Stimulated activated naive CD4-positive, alpha-beta T cell (primary cell): ENCODE measurements around the gene DIP2B.

ENCODE experiments used
- DNase-seq, 6 experiments: peaks; one replicate each; lab custom pipeline; 2025; lab: John Stamatoyannopoulos, UW

Gene DIP2B

GRCh38 chr12:50727466-50727865 is 222.7 kb downstream of the DIP2B start:
- no peak for DNase-seq

GRCh38 chr12:50728417-50728816 is 223.6 kb downstream of the DIP2B start:
- DNase-seq, result no peak

- DNase-seq, result no peak
These were observed 224.1 kb downstream of the DIP2B start for GRCh38 chr12:50728841-50729240.

- no peak for DNase-seq
These were observed 227.8 kb downstream of the DIP2B start for GRCh38 chr12:50732591-50732990.

- no peak for DNase-seq
These were observed 228.9 kb downstream of the DIP2B start for GRCh38 chr12:50733706-50734105.

GRCh38 chr12:50734409-50735263 is 229.9 kb downstream of the DIP2B start:
- peak in 1 of 6 experiments; percentile 7 for DNase-seq

GRCh38 chr12:50739611-50740010 is 234.8 kb downstream of the DIP2B start:
- no peak for DNase-seq

GRCh38 chr12:50740307-50740706 is 235.5 kb downstream of the DIP2B start:
- DNase-seq, result no peak

- no peak for DNase-seq
These were observed 238.0 kb downstream of the DIP2B start for GRCh38 chr12:50742776-50743175.

- DNase-seq, result no peak
These were observed 241.1 kb downstream of the DIP2B start for GRCh38 chr12:50745861-50746260.

GRCh38 chr12:50746431-50746830 is 241.6 kb downstream of the DIP2B start:
- no peak for DNase-seq

- no peak for DNase-seq
These were observed 243.0 kb downstream of the DIP2B start for GRCh38 chr12:50747817-50748216.

- DNase-seq, result no peak
These were observed 244.7 kb downstream of the DIP2B start for GRCh38 chr12:50749459-50749882.

GRCh38 chr12:50750366-50750765 is 245.6 kb downstream of the DIP2B start:
- DNase-seq, result no peak

- no peak for DNase-seq
These were observed 247.3 kb downstream of the DIP2B start for GRCh38 chr12:50751948-50752721.

GRCh38 chr12:50753232-50753769 is 248.5 kb downstream of the DIP2B start:
- DNase-seq, result no peak

GRCh38 chr12:50763639-50764285 is 259.0 kb downstream of the DIP2B start, which contains the start of gene ATF1:
ATF1 (plus strand) TSS chr12:50764101; CDS start chr12:50780146, 16,045 bp downstream.
- peak; percentile 84 to 96 (median 92) for DNase-seq

- peak; percentile 54 to 94 (median 73) for DNase-seq
These were observed 259.7 kb downstream of the DIP2B start for GRCh38 chr12:50764286-50765094.

GRCh38 chr12:50765095-50765911 is 260.5 kb downstream of the DIP2B start:
- DNase-seq, result peak in 4 of 6 experiments; percentile 23 to 64 (median 39)

- DNase-seq, result no peak
These were observed 263.6 kb downstream of the DIP2B start for GRCh38 chr12:50768391-50768790.
